Fibroblast of the aortic adventitia (primary cell): Measurements from ENCODE around the gene ARHGAP26. TPM values are rescaled to one million over a fixed set of nuclear protein-coding genes. Genes with fewer than 3 reads are reported as not detected.

Experiments used
- DNase-seq: peaks from one replicate; pipeline ENCODE4 v3.0.0-alpha.2; 2010; ENCODE audit warnings: low read depth
- H3K4me3 ChIP-seq: 2 replicates; pipeline ENCODE4 v1.5.1; 2011; ENCODE audit warnings: low read depth, mild to moderate bottlenecking, control low read depth, low read length, moderate library complexity
- total RNA-seq: library from RNA; depleted of rRNA; stranded (reverse); fragments of >200 nt; gene quantifications from 2 replicates; pipeline ENCODE4 v1.2.3, GENCODE V29; 2012; ENCODE audit warnings: low replicate concordance
- TF ChIP-seq, protein P1 (sequence below): IDR thresholded peaks from 2 replicates; pipeline ENCODE4 v1.5.1; 2011; ENCODE audit warnings: mild to moderate bottlenecking, low read length, control low read depth, inconsistent platforms; ENCODE audit not compliant: insufficient read depth

The ARHGAP26 gene
- total RNA-seq, 1 donor, result 9.0 TPM

DNA sequence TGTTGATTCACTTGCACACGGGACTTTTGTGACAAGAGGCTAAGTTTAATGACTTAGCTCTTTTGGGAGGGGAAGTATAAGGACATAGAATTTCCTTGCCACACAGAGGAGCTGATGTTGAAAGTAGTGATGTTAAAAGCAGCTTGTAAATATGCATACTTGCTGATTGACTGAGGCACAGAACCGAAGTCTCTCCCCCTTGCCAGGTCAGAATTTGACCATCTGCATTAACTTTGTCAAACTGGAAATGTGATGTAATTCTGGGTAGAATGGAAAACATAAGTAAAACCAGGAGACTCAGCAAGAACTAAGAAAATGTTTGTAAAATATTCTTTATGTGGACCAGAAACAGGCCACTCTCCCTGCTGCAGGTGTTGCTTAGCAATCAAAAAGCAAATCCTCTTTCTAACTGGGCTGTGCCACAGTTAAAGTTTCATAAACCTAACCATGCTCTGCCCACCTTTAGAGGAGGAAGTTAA lies 349.2 kb downstream of the ARHGAP26 start:
- DNase-seq, result no peak
- no peak overlapping the region for H3K4me3 ChIP-seq
- TF ChIP-seq, protein P1, sequence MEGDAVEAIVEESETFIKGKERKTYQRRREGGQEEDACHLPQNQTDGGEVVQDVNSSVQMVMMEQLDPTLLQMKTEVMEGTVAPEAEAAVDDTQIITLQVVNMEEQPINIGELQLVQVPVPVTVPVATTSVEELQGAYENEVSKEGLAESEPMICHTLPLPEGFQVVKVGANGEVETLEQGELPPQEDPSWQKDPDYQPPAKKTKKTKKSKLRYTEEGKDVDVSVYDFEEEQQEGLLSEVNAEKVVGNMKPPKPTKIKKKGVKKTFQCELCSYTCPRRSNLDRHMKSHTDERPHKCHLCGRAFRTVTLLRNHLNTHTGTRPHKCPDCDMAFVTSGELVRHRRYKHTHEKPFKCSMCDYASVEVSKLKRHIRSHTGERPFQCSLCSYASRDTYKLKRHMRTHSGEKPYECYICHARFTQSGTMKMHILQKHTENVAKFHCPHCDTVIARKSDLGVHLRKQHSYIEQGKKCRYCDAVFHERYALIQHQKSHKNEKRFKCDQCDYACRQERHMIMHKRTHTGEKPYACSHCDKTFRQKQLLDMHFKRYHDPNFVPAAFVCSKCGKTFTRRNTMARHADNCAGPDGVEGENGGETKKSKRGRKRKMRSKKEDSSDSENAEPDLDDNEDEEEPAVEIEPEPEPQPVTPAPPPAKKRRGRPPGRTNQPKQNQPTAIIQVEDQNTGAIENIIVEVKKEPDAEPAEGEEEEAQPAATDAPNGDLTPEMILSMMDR, result no peak

DNA sequence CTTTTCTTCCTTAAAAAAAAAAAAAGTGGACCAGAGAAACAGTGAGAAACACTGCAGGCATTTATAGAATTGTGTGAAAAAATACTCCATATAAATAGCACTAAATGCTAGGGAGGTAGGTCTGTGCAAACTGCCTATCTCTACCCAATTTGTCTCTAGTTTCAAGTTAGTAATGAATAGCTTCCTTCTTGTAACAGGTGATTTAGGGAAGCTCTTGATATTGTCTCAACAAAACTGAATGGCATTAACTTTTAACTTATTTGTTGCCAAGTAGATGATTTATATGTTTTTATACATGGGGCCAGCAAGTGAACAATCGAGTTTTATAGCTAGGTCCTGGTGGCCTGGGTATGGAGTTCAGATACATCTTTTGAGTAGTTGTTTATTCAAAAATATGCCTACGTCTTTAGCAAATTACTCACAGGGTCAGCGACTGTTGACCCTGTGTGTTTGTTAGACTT lies 349.7 kb downstream of the ARHGAP26 start:
- TF ChIP-seq, protein P1, result no peak
- no peak overlapping the region for H3K4me3 ChIP-seq
- DNase-seq, result no peak

DNA sequence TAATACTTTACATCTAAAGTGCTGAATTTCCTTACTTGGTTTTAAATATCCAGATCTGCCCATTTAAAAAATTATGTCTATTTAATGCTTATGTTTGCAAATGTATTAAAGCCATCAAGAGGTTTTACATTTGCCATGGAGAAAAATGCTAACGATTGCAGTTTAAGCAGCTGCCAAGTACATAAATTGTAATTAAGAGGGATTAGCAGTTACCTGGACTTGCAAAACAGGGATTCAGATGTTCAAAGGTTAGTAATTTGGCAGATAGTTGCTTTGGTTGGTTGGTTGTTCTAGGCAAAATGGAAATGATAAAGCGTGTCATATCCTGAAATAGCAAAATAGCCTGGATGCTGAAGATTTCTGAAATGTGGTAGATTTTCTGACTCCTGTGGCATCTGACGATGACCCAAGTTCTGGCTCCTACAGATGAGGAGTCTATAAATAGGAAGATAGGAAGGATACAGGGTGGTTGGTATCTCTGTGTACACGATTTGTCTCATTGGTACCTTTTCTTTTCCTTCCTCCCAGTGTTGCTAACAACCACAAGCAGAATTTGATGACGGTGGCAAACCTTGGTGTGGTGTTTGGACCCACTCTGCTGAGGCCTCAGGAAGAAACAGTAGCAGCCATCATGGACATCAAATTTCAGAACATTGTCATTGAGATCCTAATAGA lies 350.4 kb downstream of the ARHGAP26 start:
- H3K4me3 ChIP-seq, result no peak overlapping the region
- DNase-seq, result no peak
- TF ChIP-seq, protein P1, result no peak

DNA sequence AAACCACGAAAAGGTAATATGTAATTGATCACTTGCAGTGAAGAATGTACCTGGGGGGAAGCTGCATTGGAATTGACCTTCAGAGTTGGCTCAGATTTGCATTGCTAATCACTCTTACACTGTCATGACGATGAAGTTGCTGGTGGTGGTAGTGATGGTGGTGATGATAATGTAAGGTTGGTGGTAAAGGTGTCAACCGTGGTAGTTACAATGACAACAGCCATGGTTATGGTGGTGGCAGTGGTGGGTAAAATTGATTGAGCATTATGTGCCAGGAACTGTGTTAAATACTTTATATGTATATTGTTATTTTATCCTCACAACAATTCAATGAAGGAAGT lies 350.9 kb downstream of the ARHGAP26 start:
- TF ChIP-seq, protein P1, result no peak
- DNase-seq, result no peak
- H3K4me3 ChIP-seq, result no peak overlapping the region

DNA sequence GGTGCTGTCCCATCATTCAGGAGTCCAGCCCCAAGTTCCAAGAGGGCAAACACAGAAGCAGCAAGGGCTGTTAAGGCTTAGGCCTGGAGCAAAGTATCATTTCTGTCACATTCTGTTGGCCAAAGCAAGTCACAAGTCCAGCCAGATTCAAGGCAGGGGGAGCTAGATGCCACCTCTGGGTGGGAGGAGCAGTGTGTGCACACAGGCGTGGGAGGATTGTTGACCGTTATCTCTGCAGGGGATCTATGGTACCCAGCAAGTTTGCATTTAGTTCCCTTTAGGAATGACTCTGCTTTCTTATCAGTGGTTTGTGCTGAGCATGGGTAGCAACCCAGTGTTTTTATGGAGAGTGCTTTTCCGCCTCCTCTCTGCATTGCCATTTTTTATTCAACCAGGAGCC lies 354.4 kb downstream of the ARHGAP26 start:
- TF ChIP-seq, protein P1, result no peak
- no peak overlapping the region for H3K4me3 ChIP-seq
- no peak for DNase-seq

DNA sequence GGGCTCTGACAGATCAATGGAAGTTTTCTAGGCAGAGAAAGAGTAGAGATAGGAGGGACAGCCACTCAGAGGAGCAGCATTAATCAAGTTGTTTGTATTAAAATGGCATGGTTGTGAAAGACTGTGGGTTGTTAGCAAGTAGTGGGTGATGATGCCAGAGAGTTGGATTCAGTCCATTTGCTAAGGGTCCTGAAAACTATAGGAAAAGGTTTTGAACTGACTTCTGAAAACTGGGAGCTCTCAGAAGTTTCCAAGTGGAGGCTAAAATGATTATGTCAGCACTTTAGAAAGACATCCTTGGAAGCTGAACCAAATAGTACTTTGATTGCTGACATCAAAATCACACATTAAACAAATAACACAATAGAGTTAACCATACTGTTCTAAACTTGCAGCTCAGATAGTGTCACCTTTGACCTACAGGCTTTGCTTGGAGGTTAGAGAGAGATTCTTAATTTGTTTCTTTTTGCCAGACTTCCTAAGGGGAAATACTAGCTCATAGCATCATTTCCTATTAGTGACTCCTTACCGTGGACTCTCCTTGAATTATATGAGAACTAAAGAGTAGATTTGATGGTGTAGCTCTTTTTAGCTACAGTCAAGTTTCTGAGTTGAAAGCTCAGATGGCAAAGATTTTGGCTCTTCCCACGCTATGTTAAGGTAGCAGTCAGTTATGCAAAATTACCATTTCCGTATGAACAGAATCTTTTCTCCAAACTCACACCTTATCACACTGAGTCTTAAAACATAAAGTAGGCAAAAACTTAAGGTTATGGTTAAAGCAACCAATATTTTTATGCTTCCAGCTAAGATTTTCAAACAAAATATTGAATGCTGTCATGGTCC lies 356.2 kb downstream of the ARHGAP26 start:
- H3K4me3 ChIP-seq, result no peak overlapping the region
- peak; percentile 43 for DNase-seq
- TF ChIP-seq, protein P1, result no peak
